ENCODE measurements around the gene U2AF1L4. TPM values are rescaled to one million over a fixed set of nuclear protein-coding genes. Genes with fewer than 3 reads are reported as not detected.

Gene U2AF1L4
- total RNA-seq, 4 donors from 2014 or later = 18.8 to 45.5 (median 21.9) TPM

GRCh38 chr19:35780058-35780457, 34.8 kb upstream of the U2AF1L4 start:
- TF ChIP-seq, protein P1, sequence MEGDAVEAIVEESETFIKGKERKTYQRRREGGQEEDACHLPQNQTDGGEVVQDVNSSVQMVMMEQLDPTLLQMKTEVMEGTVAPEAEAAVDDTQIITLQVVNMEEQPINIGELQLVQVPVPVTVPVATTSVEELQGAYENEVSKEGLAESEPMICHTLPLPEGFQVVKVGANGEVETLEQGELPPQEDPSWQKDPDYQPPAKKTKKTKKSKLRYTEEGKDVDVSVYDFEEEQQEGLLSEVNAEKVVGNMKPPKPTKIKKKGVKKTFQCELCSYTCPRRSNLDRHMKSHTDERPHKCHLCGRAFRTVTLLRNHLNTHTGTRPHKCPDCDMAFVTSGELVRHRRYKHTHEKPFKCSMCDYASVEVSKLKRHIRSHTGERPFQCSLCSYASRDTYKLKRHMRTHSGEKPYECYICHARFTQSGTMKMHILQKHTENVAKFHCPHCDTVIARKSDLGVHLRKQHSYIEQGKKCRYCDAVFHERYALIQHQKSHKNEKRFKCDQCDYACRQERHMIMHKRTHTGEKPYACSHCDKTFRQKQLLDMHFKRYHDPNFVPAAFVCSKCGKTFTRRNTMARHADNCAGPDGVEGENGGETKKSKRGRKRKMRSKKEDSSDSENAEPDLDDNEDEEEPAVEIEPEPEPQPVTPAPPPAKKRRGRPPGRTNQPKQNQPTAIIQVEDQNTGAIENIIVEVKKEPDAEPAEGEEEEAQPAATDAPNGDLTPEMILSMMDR (IDR thresholded peaks at IDR 0.05) = no peak
- TF ChIP-seq POLR2AphosphoS5 (IDR thresholded peaks at IDR 0.05) = no peak
- TF ChIP-seq POLR2A (IDR thresholded peaks at IDR 0.05) = no peak
- no peak for TF ChIP-seq EP300 (IDR thresholded peaks at IDR 0.05)

GRCh38 chr19:35779033-35779432, 33.8 kb upstream of the U2AF1L4 start:
- H3K4me1 ChIP-seq = peaks cover 18% of the 10 kb centered on the region
- H3K36me3 ChIP-seq = peaks cover 34% of the 10 kb centered on the region
- H3K4me3 ChIP-seq = no peak overlapping the region
- WGBS = 90% methylated on average over 8 of the region's 8 CpGs
- DNase-seq (ENCODE audit: low spot score in 2 of 2) = no peak
- no peaks in the 10 kb centered on the region for H3K27me3 ChIP-seq
- TF ChIP-seq POLR2AphosphoS5 (IDR thresholded peaks at IDR 0.05) (no peak), POLR2A (IDR thresholded peaks at IDR 0.05) (no peak), EP300 (IDR thresholded peaks at IDR 0.05) (no peak)
- TF ChIP-seq, protein P1 (IDR thresholded peaks at IDR 0.05) = no peak
- H3K27ac ChIP-seq = no peak overlapping the region
- H3K9me3 ChIP-seq = no peaks in the 10 kb centered on the region

More at GRCh38 chr19:35780058-35780457, 34.8 kb upstream of the U2AF1L4 start:
- no peaks in the 10 kb centered on the region for H3K9me3 ChIP-seq
- H3K27me3 ChIP-seq = no peaks in the 10 kb centered on the region
- WGBS = 95% methylated on average over 13 of the region's 16 CpGs
- no peak overlapping the region for H3K4me3 ChIP-seq
- peaks cover 13% of the 10 kb centered on the region for H3K4me1 ChIP-seq
- no peak overlapping the region for H3K27ac ChIP-seq
- H3K36me3 ChIP-seq = peaks cover 44% of the 10 kb centered on the region
- no peak for DNase-seq (ENCODE audit: low spot score in 2 of 2)

DNA sequence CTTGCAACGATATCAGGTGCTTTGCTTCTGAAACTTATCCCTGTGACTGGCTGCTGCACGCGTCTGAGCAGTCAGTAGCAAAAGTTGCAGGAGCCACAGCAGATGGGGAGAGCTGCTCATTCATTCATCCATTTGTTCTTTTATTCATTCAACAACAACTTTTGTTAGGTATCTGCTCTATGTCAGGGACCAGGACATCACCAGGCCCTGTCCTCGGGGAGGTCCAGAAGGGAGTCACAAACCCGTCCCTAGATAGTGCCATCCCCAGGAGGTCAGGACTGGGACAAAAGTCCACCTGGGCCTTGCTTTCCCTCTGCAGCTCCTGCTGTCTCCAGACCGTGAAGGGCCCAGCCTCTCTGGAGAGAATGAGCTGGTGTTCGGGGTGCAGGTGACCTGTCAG, 32.7 kb upstream of the U2AF1L4 start:
- WGBS = 96% methylated on average over 7 of the region's 7 CpGs
- TF ChIP-seq EP300 (IDR thresholded peaks at IDR 0.05) (no peak), POLR2AphosphoS5 (IDR thresholded peaks at IDR 0.05) (no peak), POLR2A (IDR thresholded peaks at IDR 0.05) (no peak)
- TF ChIP-seq, protein P1 (IDR thresholded peaks at IDR 0.05) = no peak

DNA sequence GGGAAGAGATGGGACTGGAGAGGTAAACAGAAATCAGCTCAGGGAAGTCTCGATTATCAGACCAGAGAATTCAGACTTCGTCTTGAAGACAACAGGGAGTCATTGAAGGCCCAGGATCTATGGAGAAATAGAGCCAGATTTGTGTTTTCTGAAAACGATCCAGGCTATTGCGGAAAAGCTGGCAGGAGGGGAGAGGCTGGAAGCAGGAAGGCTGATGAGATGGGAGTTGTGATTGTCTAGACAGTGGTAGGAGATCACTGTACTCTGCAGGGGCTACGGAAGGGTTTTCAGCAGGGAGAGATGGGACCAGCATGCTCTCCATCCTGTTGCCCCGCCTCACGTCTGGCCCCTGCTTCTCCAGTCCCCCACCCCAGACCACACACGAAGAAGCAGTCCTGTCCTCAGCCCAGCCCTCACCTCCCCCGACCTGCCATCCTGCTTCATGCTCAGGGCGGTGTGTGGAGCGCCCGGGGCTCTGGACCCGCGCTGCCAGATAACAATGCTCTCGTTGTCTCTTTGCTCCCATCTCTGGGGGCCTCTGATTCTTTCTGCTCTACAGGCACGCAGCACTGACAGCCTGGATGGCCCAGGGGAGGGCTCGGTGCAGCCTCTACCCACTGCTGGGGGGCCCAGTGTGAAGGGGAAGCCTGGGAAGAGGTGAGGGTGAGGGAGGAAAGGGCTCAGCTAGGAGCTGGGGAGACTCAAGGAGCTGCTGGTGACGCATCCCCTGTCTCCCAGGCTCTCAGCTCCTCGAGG, 32.0 kb upstream of the U2AF1L4 start:
- peaks cover 29% of the 10 kb centered on the region for H3K36me3 ChIP-seq
- peak in 1 of 2 donors; percentile 48 for DNase-seq (ENCODE audit: low spot score in 2 of 2)
- H3K27ac ChIP-seq = no peak overlapping the region
- H3K4me1 ChIP-seq = peaks cover 18% of the 10 kb centered on the region
- no peak overlapping the region for H3K4me3 ChIP-seq
- TF ChIP-seq POLR2A (IDR thresholded peaks at IDR 0.05) (no peak), POLR2AphosphoS5 (IDR thresholded peaks at IDR 0.05) (no peak), EP300 (IDR thresholded peaks at IDR 0.05) (no peak)
- TF ChIP-seq, protein P1 (IDR thresholded peaks at IDR 0.05) = no peak
- no peaks in the 10 kb centered on the region for H3K9me3 ChIP-seq
- no peaks in the 10 kb centered on the region for H3K27me3 ChIP-seq
- 72% methylated on average over 18 of the region's 19 CpGs for WGBS

More for the DNA sequence above, 32.7 kb upstream of the U2AF1L4 start:
- H3K27ac ChIP-seq = no peak overlapping the region
- H3K4me1 ChIP-seq = peaks cover 18% of the 10 kb centered on the region
- peak in 1 of 2 donors; percentile 52 for DNase-seq (ENCODE audit: low spot score in 2 of 2)
- no peaks in the 10 kb centered on the region for H3K27me3 ChIP-seq
- peaks cover 34% of the 10 kb centered on the region for H3K36me3 ChIP-seq
- no peaks in the 10 kb centered on the region for H3K9me3 ChIP-seq
- no peak overlapping the region for H3K4me3 ChIP-seq

DNA sequence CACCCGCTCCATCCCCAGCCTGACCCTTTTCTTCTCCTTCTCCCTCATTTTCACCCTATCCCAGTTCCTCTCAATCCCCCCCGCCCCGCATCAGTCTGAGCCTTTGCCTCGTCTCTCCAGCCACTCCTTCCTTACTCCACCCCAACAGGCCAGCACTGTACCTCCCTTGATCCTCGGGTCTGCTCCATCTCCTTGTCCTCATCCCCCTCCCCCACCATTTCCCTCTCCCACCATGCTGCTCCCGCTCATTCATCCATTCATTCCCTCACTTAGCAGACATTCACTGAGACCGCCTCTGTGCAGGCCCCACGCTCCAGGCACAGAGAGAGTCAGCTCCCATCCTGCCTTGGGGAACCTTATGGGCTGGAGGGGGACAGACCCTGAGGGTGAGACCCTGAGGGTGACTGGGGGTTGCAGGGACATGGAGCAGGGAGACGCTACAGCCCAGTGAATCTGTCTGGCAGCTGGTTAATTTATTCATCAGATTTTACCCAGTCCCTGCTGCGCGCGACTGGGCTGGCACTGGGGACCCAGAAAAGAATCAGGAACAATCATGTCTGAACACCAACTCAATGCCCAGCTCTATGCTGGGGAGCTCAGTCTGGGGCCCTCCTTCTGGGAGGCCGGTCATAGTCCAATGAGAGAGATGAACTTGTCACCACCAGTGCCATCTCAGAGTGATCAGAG, 31.0 kb upstream of the U2AF1L4 start:
- Histone ChIP-seq H3K36me3 (peaks cover 18% of the 10 kb centered on the region), H3K9me3 (no peaks in the 10 kb centered on the region), H3K4me1 (peaks cover 18% of the 10 kb centered on the region), H3K27ac (no peak overlapping the region), H3K4me3 (peak overlapping the region; percentile 86), H3K27me3 (no peaks in the 10 kb centered on the region)
- TF ChIP-seq EP300 (IDR thresholded peaks at IDR 0.05) = no peak
- TF ChIP-seq, protein P1 (IDR thresholded peaks at IDR 0.05) = no peak
- TF ChIP-seq POLR2A (IDR thresholded peaks at IDR 0.05) = no peak
- TF ChIP-seq POLR2AphosphoS5 (IDR thresholded peaks at IDR 0.05) = no peak
- WGBS = 50% methylated on average over 13 of the region's 13 CpGs
- peak in 1 of 2 donors; percentile 57 for DNase-seq (ENCODE audit: low spot score in 2 of 2)
